Activated CD4-positive, alpha-beta memory T cell treated with anti-CD3 and anti-CD28 coated beads for 36 hours (primary cell): ENCODE data around the gene NTMT1. TPM values are rescaled to one million over a fixed set of nuclear protein-coding genes. Genes with fewer than 3 reads are reported as not detected.

Experiments
- CTCF ChIA-PET: fragments of 350-600 bp; sonication (Branson Sonifier 250); formaldehyde crosslinking; loops from one replicate; lab custom pipeline; 2021; ENCODE audit warnings: antibody characterized with exemption, inconsistent platforms; lab: Charles Lee
- POLR2A ChIA-PET: fragments of 350-600 bp; sonication (Branson Sonifier 250); formaldehyde crosslinking; loops from one replicate; lab custom pipeline; 2021; ENCODE audit warnings: antibody characterized with exemption; lab: Charles Lee
- DNase-seq: peaks from one replicate; pipeline ENCODE4 v3.0.0-alpha.2; 2020
- H3K27ac Mint-ChIP-seq: one replicate; pipeline ENCODE4 v1.8.0; 2021; ENCODE audit warnings: mixed read lengths
- H3K27me3 Mint-ChIP-seq: one replicate; pipeline ENCODE4 v1.8.0; 2021; ENCODE audit warnings: mixed read lengths
- H3K36me3 Mint-ChIP-seq: one replicate; pipeline ENCODE4 v1.8.0; 2021; ENCODE audit warnings: mixed read lengths
- H3K4me1 Mint-ChIP-seq: one replicate; pipeline ENCODE4 v1.8.0; 2021; ENCODE audit warnings: low read depth, mixed read lengths
- H3K4me3 Mint-ChIP-seq: one replicate; pipeline ENCODE4 v1.8.0; 2021; ENCODE audit warnings: mild to moderate bottlenecking, mixed read lengths
- H3K9me3 Mint-ChIP-seq: one replicate; pipeline ENCODE4 v1.8.0; 2021; ENCODE audit warnings: mixed read lengths
- intact Hi-C: fragments of 100-400 bp; cut with micrococcal nuclease; formaldehyde crosslinking; loops from one replicate; pipeline ENCODE4 v1.15.1; 2023
- total RNA-seq, 2 experiments: library from RNA; stranded (reverse); gene quantifications; one replicate each; pipeline ENCODE4 v1.2.3, GENCODE V29; 2021

The NTMT1 gene
- total RNA-seq, 2 experiments from 2014 or later: 59.9 to 64.6 TPM

DNA sequence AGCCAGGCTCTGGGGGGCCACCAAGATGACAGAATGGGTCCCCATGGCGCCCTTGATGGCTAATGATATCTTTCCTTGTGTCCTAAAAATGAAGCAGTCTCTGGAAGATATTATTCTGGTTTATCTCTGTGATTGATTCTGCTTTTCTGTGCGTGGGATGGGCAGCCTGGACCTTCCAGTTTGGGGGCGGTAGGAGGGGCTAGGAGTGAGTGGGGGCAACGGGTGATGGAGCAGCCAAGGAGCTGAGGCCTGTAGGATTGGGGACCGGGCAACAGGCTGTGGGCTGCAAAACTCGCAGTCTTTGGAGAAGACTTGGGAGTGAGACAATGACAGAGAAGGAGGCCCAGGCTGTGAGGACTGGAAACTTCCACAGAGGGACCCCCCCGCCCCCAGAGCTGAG is 48.3 kb downstream of the NTMT1 start:
- no peaks in the 10 kb centered on the region for H3K4me1 Mint-ChIP-seq
- intact Hi-C loops: no loop called here
- no peaks in the 10 kb centered on the region for H3K9me3 Mint-ChIP-seq
- CTCF ChIA-PET: no interaction called here
- POLR2A ChIA-PET: no interaction called here
- H3K36me3 Mint-ChIP-seq: no peaks in the 10 kb centered on the region
- peaks cover 15% of the 10 kb centered on the region for H3K27me3 Mint-ChIP-seq
- H3K4me3 Mint-ChIP-seq: no peak overlapping the region
- no peak overlapping the region for H3K27ac Mint-ChIP-seq
- no peak for DNase-seq

- no peaks in the 10 kb centered on the region for H3K9me3 Mint-ChIP-seq
- intact Hi-C loops: no loop called here
- H3K36me3 Mint-ChIP-seq: no peaks in the 10 kb centered on the region
- no peaks in the 10 kb centered on the region for H3K4me1 Mint-ChIP-seq
- no peak overlapping the region for H3K27ac Mint-ChIP-seq
- no peak for DNase-seq
- no peak overlapping the region for H3K4me3 Mint-ChIP-seq
- H3K27me3 Mint-ChIP-seq: peaks cover 16% of the 10 kb centered on the region
- POLR2A ChIA-PET: interaction anchor here (0.6 kb wide), 1 partner anchor 23 kb away, joined by 3 read pairs; no protein-coding TSS in a partner anchor
- CTCF ChIA-PET: no interaction called here
Measured at GRCh38 chr9:129675620-129676019, 49.7 kb downstream of the NTMT1 start.

DNA sequence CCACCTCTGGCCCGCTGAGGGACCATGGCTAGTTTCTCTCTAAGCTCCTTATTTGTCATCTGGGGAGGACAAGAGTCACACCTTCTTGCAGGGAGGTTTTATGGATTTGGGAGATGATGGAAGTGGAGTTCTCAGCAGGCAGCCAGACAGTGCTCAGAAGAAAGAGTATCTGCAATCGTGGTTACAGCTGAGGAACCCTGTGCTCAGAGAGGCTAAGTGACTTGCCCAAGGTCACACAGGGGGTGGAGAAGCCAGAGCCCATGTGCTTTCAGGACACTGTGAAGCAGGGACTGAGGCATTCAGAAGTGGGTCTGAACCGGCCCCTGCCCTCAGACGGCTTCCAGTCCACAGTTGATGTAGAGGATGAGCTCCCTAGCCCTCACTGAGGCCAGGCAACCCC is 50.3 kb downstream of the NTMT1 start:
- no peak for DNase-seq
- intact Hi-C loops: no loop called here
- CTCF ChIA-PET: no interaction called here
- H3K4me3 Mint-ChIP-seq: no peak overlapping the region
- H3K27ac Mint-ChIP-seq: no peak overlapping the region
- H3K9me3 Mint-ChIP-seq: no peaks in the 10 kb centered on the region
- H3K36me3 Mint-ChIP-seq: no peaks in the 10 kb centered on the region
- POLR2A ChIA-PET: interaction anchor here (0.6 kb wide), 1 partner anchor 22 kb away, joined by 3 read pairs; no protein-coding TSS in a partner anchor
- H3K27me3 Mint-ChIP-seq: peaks cover 17% of the 10 kb centered on the region
- H3K4me1 Mint-ChIP-seq: no peaks in the 10 kb centered on the region

GRCh38 chr9:129676975-129677374 is 51.0 kb downstream of the NTMT1 start:
- H3K4me3 Mint-ChIP-seq: no peak overlapping the region
- ChIA-PET CTCF (no interaction called here), POLR2A (no interaction called here)
- no peak for DNase-seq
- no peaks in the 10 kb centered on the region for H3K9me3 Mint-ChIP-seq
- H3K27me3 Mint-ChIP-seq: peaks cover 17% of the 10 kb centered on the region
- no peaks in the 10 kb centered on the region for H3K36me3 Mint-ChIP-seq
- no peak overlapping the region for H3K27ac Mint-ChIP-seq
- intact Hi-C loops: no loop called here
- no peaks in the 10 kb centered on the region for H3K4me1 Mint-ChIP-seq

DNA sequence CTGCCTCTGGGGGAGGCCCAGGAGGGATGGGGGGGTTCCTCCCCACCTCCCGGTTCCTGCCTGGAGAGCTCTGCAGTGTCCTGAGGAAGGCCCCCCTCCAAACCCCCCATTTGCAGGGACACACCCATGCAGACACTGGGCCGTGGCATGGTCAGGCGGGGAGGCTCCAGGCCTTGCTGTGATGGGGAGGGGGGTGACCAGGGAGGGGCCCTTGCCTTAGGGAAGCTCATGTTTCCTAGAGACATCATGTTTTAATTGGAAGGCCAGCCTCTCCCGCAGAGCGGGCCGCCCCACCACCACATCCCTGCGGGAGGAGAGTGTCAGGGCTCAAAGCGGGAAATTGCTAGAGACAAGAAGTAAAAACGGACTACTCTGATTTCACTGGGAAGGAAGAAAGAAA is 51.5 kb downstream of the NTMT1 start:
- no peak for DNase-seq
- intact Hi-C loops: no loop called here
- no peaks in the 10 kb centered on the region for H3K9me3 Mint-ChIP-seq
- ChIA-PET POLR2A (no interaction called here), CTCF (no interaction called here)
- no peaks in the 10 kb centered on the region for H3K4me1 Mint-ChIP-seq
- no peak overlapping the region for H3K27ac Mint-ChIP-seq
- H3K4me3 Mint-ChIP-seq: no peak overlapping the region
- peaks cover 20% of the 10 kb centered on the region for H3K27me3 Mint-ChIP-seq
- H3K36me3 Mint-ChIP-seq: no peaks in the 10 kb centered on the region

DNA sequence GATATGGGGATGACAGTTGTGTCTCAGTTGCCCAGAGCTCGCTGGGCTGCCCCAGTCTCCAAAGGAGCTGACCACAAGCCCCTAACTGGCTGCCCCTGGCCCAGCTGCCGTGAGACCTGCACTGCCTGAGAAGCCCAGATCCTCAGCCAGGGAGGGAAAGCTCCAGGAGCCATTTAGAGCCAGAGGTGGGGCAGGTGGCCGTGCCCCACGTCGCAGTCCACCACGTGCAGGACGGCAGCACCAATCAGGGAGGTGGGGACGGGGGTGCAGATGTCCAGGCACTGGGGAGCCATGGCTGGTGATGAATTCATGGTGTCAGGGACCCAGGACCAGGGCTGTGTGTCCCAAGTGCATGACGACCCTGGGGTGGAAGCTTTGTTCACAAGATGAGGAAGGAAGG is 52.9 kb downstream of the NTMT1 start:
- POLR2A ChIA-PET: no interaction called here
- CTCF ChIA-PET: no interaction called here

GRCh38 chr9:129679537-129679936 is 53.6 kb downstream of the NTMT1 start:
- intact Hi-C loops: no loop called here
- Mint-ChIP-seq H3K27ac (no peak overlapping the region), H3K27me3 (peaks cover 18% of the 10 kb centered on the region), H3K4me3 (no peak overlapping the region), H3K9me3 (no peaks in the 10 kb centered on the region), H3K4me1 (no peaks in the 10 kb centered on the region), H3K36me3 (no peaks in the 10 kb centered on the region)
- no peak for DNase-seq
- POLR2A ChIA-PET: no interaction called here
- CTCF ChIA-PET: no interaction called here

More for the DNA sequence above, 52.9 kb downstream of the NTMT1 start:
- peaks cover 18% of the 10 kb centered on the region for H3K27me3 Mint-ChIP-seq
- H3K36me3 Mint-ChIP-seq: no peaks in the 10 kb centered on the region
- H3K27ac Mint-ChIP-seq: no peak overlapping the region
- no peak overlapping the region for H3K4me3 Mint-ChIP-seq
- H3K4me1 Mint-ChIP-seq: no peaks in the 10 kb centered on the region
- DNase-seq: no peak
- no peaks in the 10 kb centered on the region for H3K9me3 Mint-ChIP-seq
- intact Hi-C loops: no loop called here

- CTCF ChIA-PET: no interaction called here
- H3K9me3 Mint-ChIP-seq: no peaks in the 10 kb centered on the region
- no peak for DNase-seq
- H3K4me1 Mint-ChIP-seq: no peaks in the 10 kb centered on the region
- no peak overlapping the region for H3K4me3 Mint-ChIP-seq
- intact Hi-C loops: no loop called here
- no peak overlapping the region for H3K27ac Mint-ChIP-seq
- H3K27me3 Mint-ChIP-seq: peaks cover 11% of the 10 kb centered on the region
- no peaks in the 10 kb centered on the region for H3K36me3 Mint-ChIP-seq
- POLR2A ChIA-PET: no interaction called here
Measured at GRCh38 chr9:129681924-129682323, 56.0 kb downstream of the NTMT1 start.

DNA sequence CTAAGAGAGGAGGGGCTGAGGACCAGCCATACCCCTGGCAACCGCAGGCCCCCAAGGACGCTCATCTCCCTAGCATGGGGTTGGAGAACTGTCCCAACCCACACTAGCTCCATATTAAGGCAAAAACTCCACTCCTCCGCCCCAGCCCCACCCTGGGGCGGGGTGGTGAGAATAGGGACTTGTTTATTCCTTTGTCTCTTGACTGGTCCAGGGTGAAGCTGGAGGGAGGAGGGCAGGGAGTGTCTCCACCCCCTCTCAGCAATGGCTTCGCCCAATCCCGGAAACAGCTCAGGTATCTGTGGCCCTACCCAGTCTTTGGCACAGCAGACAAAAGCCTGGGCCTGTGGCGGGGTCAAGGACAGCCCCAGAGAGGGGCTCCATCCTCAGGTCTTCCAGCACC is 56.4 kb downstream of the NTMT1 start:
- H3K9me3 Mint-ChIP-seq: no peaks in the 10 kb centered on the region
- H3K36me3 Mint-ChIP-seq: no peaks in the 10 kb centered on the region
- H3K27me3 Mint-ChIP-seq: peaks cover 9% of the 10 kb centered on the region
- ChIA-PET CTCF (no interaction called here), POLR2A (no interaction called here)
- no peak for DNase-seq
- no peak overlapping the region for H3K4me3 Mint-ChIP-seq
- no peak overlapping the region for H3K27ac Mint-ChIP-seq
- intact Hi-C loops: no loop called here
- H3K4me1 Mint-ChIP-seq: no peaks in the 10 kb centered on the region

DNA sequence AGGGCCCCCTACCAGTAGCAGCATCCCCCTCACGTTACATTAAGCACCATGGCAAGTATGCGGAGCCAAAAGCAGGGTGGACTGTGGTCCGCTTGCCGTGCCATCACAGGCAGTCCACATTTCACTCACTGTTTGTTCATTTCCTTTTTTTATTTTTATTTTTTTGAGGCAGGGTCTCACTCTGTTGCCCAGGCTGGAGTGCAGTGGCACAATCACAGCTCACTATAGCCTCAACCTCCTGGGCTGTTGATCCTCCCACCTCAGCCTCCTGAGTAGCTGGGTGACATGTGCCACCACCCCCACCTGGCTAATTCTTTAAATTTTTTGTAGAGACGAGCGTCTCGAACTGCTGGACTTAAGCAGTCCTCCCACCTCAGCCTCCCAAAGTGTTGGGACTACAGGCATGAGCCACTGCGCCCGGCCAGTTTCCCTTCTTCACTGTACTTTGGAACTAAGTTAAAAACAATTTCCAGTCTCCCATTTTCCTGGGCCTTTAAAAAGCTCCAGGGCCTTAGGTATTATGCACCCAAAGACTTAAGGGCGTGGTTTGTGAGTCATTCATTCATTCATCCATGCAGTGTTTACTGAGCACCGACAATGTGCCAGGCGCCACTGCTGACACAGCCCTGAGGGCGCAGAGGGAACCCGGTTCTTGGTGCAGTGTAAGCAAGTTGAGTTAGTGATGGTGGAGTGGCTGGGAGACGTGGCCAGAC is 59.4 kb downstream of the NTMT1 start:
- Mint-ChIP-seq H3K9me3 (no peaks in the 10 kb centered on the region), H3K27me3 (peaks cover 5% of the 10 kb centered on the region), H3K4me3 (no peak overlapping the region), H3K4me1 (no peaks in the 10 kb centered on the region), H3K36me3 (no peaks in the 10 kb centered on the region), H3K27ac (no peak overlapping the region)
- POLR2A ChIA-PET: no interaction called here
- CTCF ChIA-PET: no interaction called here
- no peak for DNase-seq
- intact Hi-C loops: no loop called here

Other genes with a start within 250 kb of the NTMT1 start
- gene C9orf50, start 5.1 kb upstream of the NTMT1 start, total RNA-seq: not detected
- 10 to 100 TPM; 14.1 to 15.7 TPM for gene ASB6, start 16.0 kb downstream of the NTMT1 start, total RNA-seq
- under 1 TPM; 0.58 to 0.86 TPM for gene PRRX2, start 39.5 kb downstream of the NTMT1 start, total RNA-seq
- gene PTGES, start 126.9 kb downstream of the NTMT1 start, total RNA-seq: not detected
- gene TOR1B, start 177.0 kb downstream of the NTMT1 start, total RNA-seq: 10 to 100 TPM; 20.6 to 23.0 TPM
- gene TOR1A, start 198.0 kb downstream of the NTMT1 start, total RNA-seq: 10 to 100 TPM; 38.5 to 41.6 TPM
- 10 to 100 TPM; 43.6 to 47.0 TPM for gene C9orf78, start 209.1 kb downstream of the NTMT1 start, total RNA-seq
- 10 to 100 TPM; 51.6 to 55.3 TPM for gene USP20, start 209.3 kb downstream of the NTMT1 start, total RNA-seq